Activated CD4-positive, alpha-beta memory T cell treated with anti-CD3 and anti-CD28 coated beads for 36 hours (primary cell): ENCODE measurements around the gene PSMD5. TPM values are rescaled to one million over a fixed set of nuclear protein-coding genes. Genes with fewer than 3 reads are reported as not detected.
A peak's percentile ranks its signal among the peaks of the same experiment; 100 is the strongest.

Experiments
- CTCF ChIA-PET: fragments of 350-600 bp; sonication (Branson Sonifier 250); formaldehyde crosslinking; loops from one replicate; lab custom pipeline; 2021; ENCODE audit warnings: antibody characterized with exemption, inconsistent platforms; lab: Charles Lee
- POLR2A ChIA-PET: fragments of 350-600 bp; sonication (Branson Sonifier 250); formaldehyde crosslinking; loops from one replicate; lab custom pipeline; 2021; ENCODE audit warnings: antibody characterized with exemption; lab: Charles Lee
- DNase-seq: peaks from one replicate; pipeline ENCODE4 v3.0.0-alpha.2; 2020
- H3K27ac Mint-ChIP-seq: one replicate; pipeline ENCODE4 v1.8.0; 2021; ENCODE audit warnings: mixed read lengths
- H3K27me3 Mint-ChIP-seq: one replicate; pipeline ENCODE4 v1.8.0; 2021; ENCODE audit warnings: mixed read lengths
- H3K36me3 Mint-ChIP-seq: one replicate; pipeline ENCODE4 v1.8.0; 2021; ENCODE audit warnings: mixed read lengths
- H3K4me1 Mint-ChIP-seq: one replicate; pipeline ENCODE4 v1.8.0; 2021; ENCODE audit warnings: low read depth, mixed read lengths
- H3K4me3 Mint-ChIP-seq: one replicate; pipeline ENCODE4 v1.8.0; 2021; ENCODE audit warnings: mild to moderate bottlenecking, mixed read lengths
- H3K9me3 Mint-ChIP-seq: one replicate; pipeline ENCODE4 v1.8.0; 2021; ENCODE audit warnings: mixed read lengths
- intact Hi-C: fragments of 100-400 bp; cut with micrococcal nuclease; formaldehyde crosslinking; loops from one replicate; pipeline ENCODE4 v1.15.1; 2023
- total RNA-seq, 2 experiments: library from RNA; stranded (reverse); gene quantifications; one replicate each; pipeline ENCODE4 v1.2.3, GENCODE V29; 2021

The PSMD5 gene
- total RNA-seq, 2 experiments from 2014 or later = 69.7 to 71.0 TPM

DNA sequence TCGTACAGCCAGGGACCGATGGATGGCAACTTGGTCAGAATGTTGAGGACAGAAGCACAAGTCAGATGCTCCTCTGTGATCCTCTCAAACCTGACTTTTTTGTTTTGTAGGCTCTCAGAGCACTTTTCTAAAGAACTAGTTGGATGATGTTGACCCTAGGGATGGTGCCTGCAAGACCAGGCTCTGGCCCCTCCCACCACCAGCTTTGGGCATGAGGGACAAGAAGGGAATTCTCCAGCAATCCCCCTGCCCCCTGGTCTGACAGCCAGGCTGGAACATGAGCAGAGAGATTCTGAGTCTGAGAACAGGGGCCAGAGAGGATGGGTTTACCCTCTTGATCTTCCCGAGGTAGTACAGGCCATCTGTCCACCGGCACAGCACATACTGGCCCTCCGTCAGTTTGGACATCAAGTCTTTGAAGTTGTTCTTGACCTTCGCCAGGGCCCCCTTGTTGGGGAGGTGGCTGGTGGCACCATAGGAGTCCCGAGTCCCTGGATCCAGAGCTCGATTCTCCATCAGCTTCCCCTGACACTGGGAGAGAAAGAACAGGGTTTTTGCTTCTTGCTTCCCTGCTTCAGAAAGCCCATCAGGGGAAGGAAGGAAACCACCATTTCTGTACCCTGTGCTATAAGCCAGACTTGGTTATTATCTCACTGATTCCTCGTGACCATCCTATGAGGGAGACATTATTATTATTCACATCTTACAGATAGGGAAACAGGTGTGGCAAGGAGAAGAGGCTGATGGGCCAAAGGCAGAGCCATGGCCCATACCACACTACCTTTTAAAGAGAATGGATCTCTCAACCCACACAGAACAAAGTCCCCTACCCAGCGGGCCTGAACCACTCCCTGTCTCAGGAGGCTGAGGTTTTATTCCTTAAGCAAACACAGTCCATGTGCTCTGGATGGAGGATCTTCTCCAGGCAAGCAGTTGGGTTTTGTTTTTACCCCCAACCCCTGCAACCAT, 31.8 kb upstream of the PSMD5 start:
- Mint-ChIP-seq H3K36me3 (peaks cover 63% of the 10 kb centered on the region), H3K27ac (peak overlapping the region; percentile 98), H3K4me3 (peak overlapping the region; percentile 92), H3K9me3 (no peaks in the 10 kb centered on the region), H3K27me3 (no peaks in the 10 kb centered on the region), H3K4me1 (peaks cover 78% of the 10 kb centered on the region)
- intact Hi-C loops = no loop called here
- DNase-seq = no peak
- ChIA-PET POLR2A (interaction anchor here (0.8 to 5.3 kb wide), 6 partner anchors 18 to 53 kb away, joined by 3 to 48 read pairs (median 7); partner anchors contain the start of gene TRAF1), CTCF (interaction anchor here (1.5 to 3.0 kb wide), 2 partner anchors 15 to 28 kb away, joined by 3 to 12 read pairs; no protein-coding TSS in a partner anchor)

DNA sequence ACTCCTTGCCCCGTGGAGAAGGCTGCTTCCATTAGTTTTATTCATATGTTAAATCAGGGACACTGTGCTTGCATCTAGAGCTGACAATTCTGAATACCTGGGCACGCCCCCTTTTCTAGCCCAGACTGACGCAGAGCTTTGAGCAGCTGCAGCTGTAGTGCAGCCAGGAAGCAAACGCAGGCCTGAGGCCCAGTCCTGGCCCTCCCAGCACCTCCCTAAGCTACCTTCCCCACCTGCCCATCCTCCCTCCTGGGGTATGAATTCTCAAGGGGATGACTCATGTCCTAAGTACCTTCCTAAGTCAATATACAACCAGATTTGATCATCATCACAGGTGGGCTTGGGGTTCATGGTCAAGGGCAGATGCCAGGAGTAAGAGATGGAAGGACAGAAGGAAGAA, 30.8 kb upstream of the PSMD5 start:
- Mint-ChIP-seq H3K4me3 (no peak overlapping the region), H3K27me3 (no peaks in the 10 kb centered on the region), H3K27ac (peak overlapping the region; percentile 98), H3K4me1 (peaks cover 72% of the 10 kb centered on the region), H3K9me3 (no peaks in the 10 kb centered on the region), H3K36me3 (peaks cover 66% of the 10 kb centered on the region)
- POLR2A ChIA-PET = interaction anchor here (0.6 to 3.0 kb wide), 10 partner anchors 11 to 58 kb away, joined by 3 to 25 read pairs (median 7); partner anchors contain the start of gene TRAF1
- DNase-seq = no peak
- intact Hi-C loops = no loop called here
- CTCF ChIA-PET = interaction anchor here (0.8 to 2.2 kb wide), 8 partner anchors 22 to 118 kb away, joined by 3 to 7 read pairs (median 5); partner anchors contain the start of gene FBXW2

DNA sequence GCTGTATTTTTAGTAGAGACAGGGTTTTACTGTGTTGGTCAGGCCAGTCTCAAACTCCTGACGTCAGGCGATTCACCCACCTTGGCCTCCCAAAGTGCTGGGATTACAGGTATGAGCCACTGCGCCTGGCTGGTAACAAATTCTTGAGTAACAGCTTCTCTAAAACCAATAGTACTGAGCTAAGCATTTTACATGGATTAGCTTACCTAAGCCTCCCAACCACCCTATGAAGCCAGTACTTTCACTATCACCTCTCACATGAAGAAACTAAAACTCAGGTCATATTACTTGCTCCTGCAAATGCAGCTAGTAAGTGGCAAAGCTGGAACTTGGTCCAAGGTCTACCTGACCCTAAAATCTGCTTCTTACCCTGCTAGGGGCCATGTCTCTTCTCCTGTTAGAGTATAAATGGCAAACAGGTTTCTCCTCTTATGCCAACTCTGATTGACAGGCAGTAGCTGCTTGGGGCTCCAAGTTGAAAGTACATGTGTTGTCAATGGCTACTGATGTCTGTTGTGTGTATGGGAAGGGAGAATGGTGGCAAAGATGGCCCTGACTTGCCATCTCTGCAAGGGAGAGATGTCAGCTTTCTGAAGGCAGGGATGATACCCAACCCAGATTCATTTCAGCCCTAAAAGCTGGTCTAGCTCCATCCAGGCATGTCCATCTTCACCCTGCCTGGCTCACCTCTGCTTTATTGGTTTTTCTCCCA, 30.2 kb upstream of the PSMD5 start:
- peak; percentile 67 for DNase-seq
- POLR2A ChIA-PET = interaction anchor here (0.6 to 3.0 kb wide), 15 partner anchors 12 to 111 kb away, joined by 3 to 25 read pairs (median 5); partner anchors contain the start of genes FBXW2 and TRAF1
- Mint-ChIP-seq H3K36me3 (peaks cover 67% of the 10 kb centered on the region), H3K9me3 (no peaks in the 10 kb centered on the region), H3K27me3 (no peaks in the 10 kb centered on the region), H3K27ac (peak overlapping the region; percentile 98), H3K4me1 (peaks cover 72% of the 10 kb centered on the region), H3K4me3 (no peak overlapping the region)
- CTCF ChIA-PET = interaction anchor here (0.6 to 2.2 kb wide), 11 partner anchors 22 to 118 kb away, joined by 3 to 7 read pairs (median 4); partner anchors contain the start of genes FBXW2 and TRAF1
- intact Hi-C loops = no loop called here

DNA sequence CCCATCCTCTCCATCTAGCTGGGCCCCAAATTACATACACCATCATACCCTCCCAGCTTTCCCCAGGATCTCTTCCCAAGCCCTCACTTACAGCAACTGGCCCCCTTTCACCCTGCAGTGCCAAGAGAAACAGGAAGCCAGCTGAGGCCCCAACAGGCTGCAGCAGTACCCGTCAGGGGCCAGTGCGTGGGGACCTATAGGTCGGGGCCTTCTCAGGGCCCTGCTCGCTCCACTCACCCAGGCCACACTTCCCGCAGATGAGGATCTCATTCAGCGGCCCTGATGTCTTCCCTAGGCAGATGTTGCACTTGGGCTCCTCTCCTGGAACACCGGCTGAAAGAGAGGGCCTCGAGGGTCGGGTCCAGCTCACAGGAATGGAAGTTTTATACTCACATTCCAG, 27.5 kb upstream of the PSMD5 start:
- intact Hi-C loops = no loop called here
- peaks cover 60% of the 10 kb centered on the region for H3K4me1 Mint-ChIP-seq
- H3K9me3 Mint-ChIP-seq = no peaks in the 10 kb centered on the region
- H3K4me3 Mint-ChIP-seq = no peak overlapping the region
- H3K27ac Mint-ChIP-seq = peak overlapping the region; percentile 87
- H3K36me3 Mint-ChIP-seq = peaks cover 71% of the 10 kb centered on the region
- ChIA-PET POLR2A (interaction anchor here (0.8 to 2.1 kb wide), 7 partner anchors 13 to 56 kb away, joined by 3 to 9 read pairs (median 4); no protein-coding TSS in a partner anchor), CTCF (interaction anchor here (1.2 to 3.6 kb wide), 5 partner anchors 8 to 67 kb away, joined by 3 to 27 read pairs (median 11); no protein-coding TSS in a partner anchor)
- no peak for DNase-seq
- H3K27me3 Mint-ChIP-seq = no peaks in the 10 kb centered on the region

DNA sequence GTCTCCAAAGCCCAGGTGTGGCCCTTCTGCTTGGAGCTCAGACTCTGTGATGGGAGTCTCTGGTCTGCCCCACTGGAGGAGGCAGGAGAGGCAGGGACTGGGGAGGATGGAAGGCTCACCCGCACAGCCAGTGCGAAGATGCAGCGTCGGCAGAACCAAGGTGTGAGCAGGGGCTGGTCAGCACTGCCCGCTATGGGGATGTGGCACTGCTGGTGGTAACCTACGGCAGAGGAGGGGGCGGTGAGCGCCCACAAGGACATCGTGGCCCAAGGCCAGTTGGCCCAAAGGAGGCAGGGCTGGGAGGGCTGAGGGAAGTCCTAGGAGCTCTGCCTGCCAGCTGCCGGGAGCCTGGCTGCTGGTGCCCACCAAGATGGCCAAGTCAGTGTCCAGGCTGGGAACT, 27.0 kb upstream of the PSMD5 start:
- no peaks in the 10 kb centered on the region for H3K9me3 Mint-ChIP-seq
- peaks cover 55% of the 10 kb centered on the region for H3K4me1 Mint-ChIP-seq
- CTCF ChIA-PET = interaction anchor here (1.0 to 3.6 kb wide), 11 partner anchors 9 to 67 kb away, joined by 3 to 27 read pairs (median 3); no protein-coding TSS in a partner anchor
- intact Hi-C loops = loop anchor here (1.0 to 2.0 kb wide), 4 partner anchors 41 to 251 kb away; partner anchors contain the start of genes FBXW2 and TRAF1
- H3K4me3 Mint-ChIP-seq = no peak overlapping the region
- H3K27ac Mint-ChIP-seq = peak overlapping the region; percentile 87
- no peak for DNase-seq
- H3K36me3 Mint-ChIP-seq = peaks cover 71% of the 10 kb centered on the region
- POLR2A ChIA-PET = interaction anchor here (0.7 to 2.4 kb wide), 11 partner anchors 13 to 60 kb away, joined by 3 to 9 read pairs (median 4); no protein-coding TSS in a partner anchor
- no peaks in the 10 kb centered on the region for H3K27me3 Mint-ChIP-seq

DNA sequence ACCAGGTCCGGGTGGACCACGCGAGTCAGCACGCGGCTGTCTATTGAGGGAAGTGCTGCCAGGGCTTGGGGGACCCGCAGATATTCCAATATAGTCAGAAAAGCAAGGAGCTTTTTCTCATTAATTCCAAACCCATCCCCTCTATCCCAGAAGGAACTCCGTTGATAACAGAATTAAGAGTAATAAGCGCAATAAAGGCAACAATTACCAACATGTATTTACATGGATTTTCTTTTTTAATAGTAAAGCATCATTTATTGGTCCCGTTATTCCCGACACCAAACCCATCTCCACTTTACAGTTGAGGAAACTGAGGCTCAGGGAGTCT, 26.6 kb upstream of the PSMD5 start:
- no peak for DNase-seq
- ChIA-PET POLR2A (interaction anchor here (0.7 to 2.4 kb wide), 11 partner anchors 12 to 60 kb away, joined by 3 to 9 read pairs (median 5); no protein-coding TSS in a partner anchor), CTCF (interaction anchor here (0.7 to 3.6 kb wide), 16 partner anchors 9 to 113 kb away, joined by 3 to 27 read pairs (median 4); no protein-coding TSS in a partner anchor)
- H3K27ac Mint-ChIP-seq = peak overlapping the region; percentile 87
- peaks cover 51% of the 10 kb centered on the region for H3K4me1 Mint-ChIP-seq
- H3K4me3 Mint-ChIP-seq = peak overlapping the region; percentile 80
- H3K36me3 Mint-ChIP-seq = peaks cover 68% of the 10 kb centered on the region
- H3K27me3 Mint-ChIP-seq = no peaks in the 10 kb centered on the region
- no peaks in the 10 kb centered on the region for H3K9me3 Mint-ChIP-seq
- intact Hi-C loops = loop anchor here (1.0 to 2.0 kb wide), 4 partner anchors 41 to 251 kb away; partner anchors contain the start of genes FBXW2 and TRAF1

DNA sequence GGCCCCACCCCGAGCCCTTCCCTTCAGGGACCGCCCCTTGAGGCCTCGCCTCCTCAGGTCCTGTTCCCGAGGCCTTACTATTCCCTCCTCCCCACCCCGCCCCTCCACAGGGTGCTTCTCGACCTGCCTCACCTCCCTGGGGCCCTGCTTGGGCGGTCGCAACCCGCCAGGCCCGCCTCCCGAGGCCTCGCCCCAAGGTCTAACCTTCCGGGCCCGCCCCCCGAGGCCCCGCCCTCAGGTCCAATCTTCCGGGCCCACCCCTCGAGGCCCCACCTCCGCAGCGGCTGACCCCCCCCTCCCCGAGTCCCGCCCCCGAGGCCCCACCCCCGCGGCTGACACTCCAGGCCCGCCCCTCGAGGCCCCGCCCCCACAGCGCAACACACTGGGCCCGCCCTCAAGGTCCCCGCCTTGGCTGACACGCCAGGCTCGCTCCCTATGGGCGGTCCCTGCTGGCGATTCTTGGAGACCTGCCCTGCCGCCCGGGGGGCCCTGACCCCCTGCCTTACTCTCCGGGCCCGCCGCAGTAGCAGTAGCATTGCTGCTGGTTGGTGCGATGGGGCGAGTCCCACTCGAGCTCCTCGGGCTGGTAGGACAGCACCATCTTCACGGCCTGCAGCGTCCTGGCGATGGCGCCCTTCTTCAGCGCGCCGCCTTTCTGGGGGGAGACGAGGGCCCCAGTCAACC, 26.1 kb upstream of the PSMD5 start:
- no peaks in the 10 kb centered on the region for H3K27me3 Mint-ChIP-seq

DNA sequence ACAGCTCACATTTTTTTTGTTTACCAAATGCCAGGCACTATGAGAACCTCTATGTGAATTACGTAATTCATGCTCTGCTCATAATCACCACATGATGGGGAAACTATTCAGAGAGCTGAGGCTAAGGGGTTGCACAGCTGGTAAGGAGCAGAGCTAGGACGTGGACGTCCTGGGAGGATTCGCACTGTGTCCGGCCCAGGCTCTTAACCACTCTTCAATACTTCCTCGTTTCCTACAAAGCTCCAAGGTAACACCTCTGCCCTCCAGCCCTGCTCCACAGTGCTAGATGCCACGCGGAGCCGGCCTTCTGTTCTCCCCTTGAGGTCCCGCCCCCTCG, 25.6 kb upstream of the PSMD5 start:
- peak overlapping the region; percentile 64 for H3K4me3 Mint-ChIP-seq
- H3K36me3 Mint-ChIP-seq = peaks cover 63% of the 10 kb centered on the region
- CTCF ChIA-PET = interaction anchor here (0.7 to 3.6 kb wide), 10 partner anchors 10 to 112 kb away, joined by 3 to 27 read pairs (median 6); no protein-coding TSS in a partner anchor
- intact Hi-C loops = loop anchor here (1.0 to 2.0 kb wide), 5 partner anchors 8 to 252 kb away; partner anchors contain the start of gene FBXW2
- H3K9me3 Mint-ChIP-seq = no peaks in the 10 kb centered on the region
- H3K27me3 Mint-ChIP-seq = no peaks in the 10 kb centered on the region
- H3K4me1 Mint-ChIP-seq = peaks cover 41% of the 10 kb centered on the region
- no peak for DNase-seq
- peak overlapping the region; percentile 51 for H3K27ac Mint-ChIP-seq
- POLR2A ChIA-PET = interaction anchor here (0.9 to 2.4 kb wide), 7 partner anchors 16 to 75 kb away, joined by 3 to 9 read pairs (median 4); partner anchors contain the start of gene FBXW2

More for the DNA sequence above, 26.1 kb upstream of the PSMD5 start:
- H3K36me3 Mint-ChIP-seq = peaks cover 68% of the 10 kb centered on the region
- H3K4me3 Mint-ChIP-seq = peak overlapping the region; percentile 80
- H3K27ac Mint-ChIP-seq = peak overlapping the region; percentile 87
- intact Hi-C loops = loop anchor here (1.0 to 2.0 kb wide), 6 partner anchors 7 to 252 kb away; partner anchors contain the start of genes FBXW2 and TRAF1
- ChIA-PET POLR2A (interaction anchor here (0.7 to 2.4 kb wide), 13 partner anchors 12 to 76 kb away, joined by 3 to 9 read pairs (median 4); partner anchors contain the start of gene FBXW2), CTCF (interaction anchor here (0.7 to 3.6 kb wide), 17 partner anchors 10 to 113 kb away, joined by 3 to 27 read pairs (median 4); no protein-coding TSS in a partner anchor)
- peaks cover 46% of the 10 kb centered on the region for H3K4me1 Mint-ChIP-seq
- peak; percentile 97 for DNase-seq
- no peaks in the 10 kb centered on the region for H3K9me3 Mint-ChIP-seq

DNA sequence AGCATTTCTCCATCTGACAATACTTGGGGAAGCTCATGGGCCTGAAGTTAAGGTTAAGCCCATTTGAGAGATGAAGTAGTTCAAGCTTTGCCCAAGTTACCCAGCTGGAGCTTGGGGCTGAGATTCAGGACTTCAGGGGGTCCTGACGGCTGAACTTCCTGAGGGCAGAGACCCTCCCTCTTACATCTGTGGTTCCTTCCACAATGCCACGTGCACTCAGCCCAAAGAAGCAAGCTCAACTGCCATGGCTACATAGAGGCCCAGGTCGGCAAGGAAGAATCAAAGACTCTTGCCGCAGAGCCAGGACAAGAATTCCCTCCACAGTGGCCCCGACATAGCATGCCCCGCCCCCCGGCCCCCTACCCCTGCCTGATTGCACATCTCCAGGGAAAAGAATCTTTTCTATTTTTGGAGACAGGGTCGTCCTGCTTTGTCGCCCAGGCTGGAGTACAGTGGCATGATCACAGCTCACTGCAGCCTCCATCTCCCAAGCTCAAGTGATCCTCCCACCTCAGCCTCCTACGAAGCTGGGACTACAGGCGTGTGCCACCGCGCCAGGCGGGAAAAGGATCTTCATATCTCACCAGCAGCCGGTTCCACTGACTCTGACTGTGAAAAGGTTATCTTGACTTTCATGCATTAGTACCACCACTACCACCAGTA, 25.1 kb upstream of the PSMD5 start:
- peak overlapping the region; percentile 64 for H3K4me3 Mint-ChIP-seq
- H3K36me3 Mint-ChIP-seq = peaks cover 63% of the 10 kb centered on the region
- H3K9me3 Mint-ChIP-seq = no peaks in the 10 kb centered on the region
- no peak for DNase-seq
- no peaks in the 10 kb centered on the region for H3K27me3 Mint-ChIP-seq
- H3K4me1 Mint-ChIP-seq = peaks cover 36% of the 10 kb centered on the region
- intact Hi-C loops = loop anchor here (1.0 to 2.0 kb wide), 5 partner anchors 8 to 253 kb away; partner anchors contain the start of gene FBXW2
- CTCF ChIA-PET = interaction anchor here (0.7 to 3.6 kb wide), 7 partner anchors 22 to 112 kb away, joined by 3 to 27 read pairs (median 7); no protein-coding TSS in a partner anchor
- POLR2A ChIA-PET = interaction anchor here (0.9 to 2.4 kb wide), 7 partner anchors 16 to 75 kb away, joined by 3 to 9 read pairs (median 4); partner anchors contain the start of gene FBXW2
- peak overlapping the region; percentile 51 for H3K27ac Mint-ChIP-seq

DNA sequence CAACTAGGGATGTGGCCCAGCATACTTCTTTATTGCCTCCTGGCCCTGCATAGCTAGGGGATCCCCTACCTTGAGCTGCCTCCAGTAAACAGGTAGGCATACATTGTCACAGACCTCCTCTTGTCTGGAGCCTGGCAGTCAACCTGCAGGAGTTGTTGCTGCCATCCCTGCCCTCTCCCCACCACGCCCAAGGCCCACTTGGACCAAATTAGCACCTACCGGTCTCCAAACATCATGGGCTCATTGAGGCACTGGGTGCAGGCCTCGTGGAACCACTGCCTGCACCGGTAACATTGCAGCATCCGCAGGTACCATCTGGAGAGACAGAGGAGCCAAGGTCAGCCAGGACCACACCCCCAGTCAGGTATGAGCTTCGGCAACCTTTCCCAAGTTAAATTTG, 23.9 kb upstream of the PSMD5 start:
- intact Hi-C loops = no loop called here
- H3K9me3 Mint-ChIP-seq = no peaks in the 10 kb centered on the region
- H3K4me3 Mint-ChIP-seq = no peak overlapping the region
- ChIA-PET POLR2A (interaction anchor here (0.9 to 1.4 kb wide), 3 partner anchors 10 to 35 kb away, joined by 3 read pairs; no protein-coding TSS in a partner anchor), CTCF (interaction anchor here (1.0 to 1.1 kb wide), 2 partner anchors 31 to 57 kb away, joined by 3 read pairs; no protein-coding TSS in a partner anchor)
- peaks cover 27% of the 10 kb centered on the region for H3K4me1 Mint-ChIP-seq
- DNase-seq = no peak
- H3K27ac Mint-ChIP-seq = no peak overlapping the region
- H3K27me3 Mint-ChIP-seq = no peaks in the 10 kb centered on the region
- peaks cover 65% of the 10 kb centered on the region for H3K36me3 Mint-ChIP-seq
